G401 (cell line): ENCODE measurements around the gene PTPN1. TPM values are rescaled to one million over a fixed set of nuclear protein-coding genes. Genes with fewer than 3 reads are reported as not detected.
A peak's percentile ranks its signal among the peaks of the same experiment; 100 is the strongest.

Experiments used
- DNase-seq: peaks from one replicate; pipeline ENCODE4 v3.0.0-alpha.2; 2015; ENCODE audit warnings: low spot score
- in situ Hi-C: cut with HindIII; loops from 2 replicates; pipeline ENCODE4 v1.10.0; 2016; ENCODE audit warnings: low sequenced_read_pairs, mixed read lengths
- total RNA-seq: library from RNA; depleted of rRNA; stranded (reverse); fragments of >200 nt; shearing (Covaris generic); gene quantifications from 2 replicates; pipeline ENCODE4 v1.2.3, GENCODE V29; 2014

The PTPN1 gene
- total RNA-seq, 1 experiment from 2014 or later = 46.5 TPM

DNA sequence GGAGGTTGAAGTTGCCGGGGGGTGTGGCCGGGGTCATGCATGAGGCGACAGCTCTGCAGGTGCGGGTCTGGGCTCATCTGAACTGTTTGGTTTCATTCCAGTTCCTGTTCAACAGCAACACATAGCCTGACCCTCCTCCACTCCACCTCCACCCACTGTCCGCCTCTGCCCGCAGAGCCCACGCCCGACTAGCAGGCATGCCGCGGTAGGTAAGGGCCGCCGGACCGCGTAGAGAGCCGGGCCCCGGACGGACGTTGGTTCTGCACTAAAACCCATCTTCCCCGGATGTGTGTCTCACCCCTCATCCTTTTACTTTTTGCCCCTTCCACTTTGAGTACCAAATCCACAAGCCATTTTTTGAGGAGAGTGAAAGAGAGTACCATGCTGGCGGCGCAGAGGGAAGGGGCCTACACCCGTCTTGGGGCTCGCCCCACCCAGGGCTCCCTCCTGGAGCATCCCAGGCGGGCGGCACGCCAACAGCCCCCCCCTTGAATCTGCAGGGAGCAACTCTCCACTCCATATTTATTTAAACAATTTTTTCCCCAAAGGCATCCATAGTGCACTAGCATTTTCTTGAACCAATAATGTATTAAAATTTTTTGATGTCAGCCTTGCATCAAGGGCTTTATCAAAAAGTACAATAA lies 72.5 kb downstream of the PTPN1 start:
- DNase-seq = no peak
- in situ Hi-C loops = no loop called here

DNA sequence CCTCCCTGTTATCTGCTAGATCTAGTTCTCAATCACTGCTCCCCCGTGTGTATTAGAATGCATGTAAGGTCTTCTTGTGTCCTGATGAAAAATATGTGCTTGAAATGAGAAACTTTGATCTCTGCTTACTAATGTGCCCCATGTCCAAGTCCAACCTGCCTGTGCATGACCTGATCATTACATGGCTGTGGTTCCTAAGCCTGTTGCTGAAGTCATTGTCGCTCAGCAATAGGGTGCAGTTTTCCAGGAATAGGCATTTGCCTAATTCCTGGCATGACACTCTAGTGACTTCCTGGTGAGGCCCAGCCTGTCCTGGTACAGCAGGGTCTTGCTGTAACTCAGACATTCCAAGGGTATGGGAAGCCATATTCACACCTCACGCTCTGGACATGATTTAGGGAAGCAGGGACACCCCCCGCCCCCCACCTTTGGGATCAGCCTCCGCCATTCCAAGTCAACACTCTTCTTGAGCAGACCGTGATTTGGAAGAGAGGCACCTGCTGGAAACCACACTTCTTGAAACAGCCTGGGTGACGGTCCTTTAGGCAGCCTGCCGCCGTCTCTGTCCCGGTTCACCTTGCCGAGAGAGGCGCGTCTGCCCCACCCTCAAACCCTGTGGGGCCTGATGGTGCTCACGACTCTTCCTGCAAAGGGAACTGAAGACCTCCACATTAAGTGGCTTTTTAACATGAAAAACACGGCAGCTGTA lies 73.4 kb downstream of the PTPN1 start:
- in situ Hi-C loops = no loop called here
- no peak for DNase-seq

DNA sequence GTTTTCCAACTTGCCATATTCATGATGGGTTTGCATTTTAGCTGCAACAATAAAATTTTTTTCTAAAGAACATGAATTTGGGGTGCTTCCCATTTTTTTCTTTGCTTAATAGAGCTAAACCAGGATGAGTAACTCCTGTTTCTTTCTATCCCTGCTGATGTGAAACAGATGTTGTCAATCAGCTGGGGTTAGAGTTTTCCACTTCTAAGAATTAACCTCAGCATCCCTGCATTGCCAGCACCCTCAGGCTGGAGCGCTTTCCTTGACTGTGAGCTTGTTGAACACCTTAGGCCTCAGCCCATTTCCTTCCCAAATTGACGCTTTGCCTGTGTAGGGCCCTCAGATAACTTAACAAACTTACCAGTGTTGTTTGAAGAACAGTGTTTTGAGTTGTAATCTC lies 74.5 kb downstream of the PTPN1 start:
- in situ Hi-C loops = no loop called here
- no peak for DNase-seq

DNA sequence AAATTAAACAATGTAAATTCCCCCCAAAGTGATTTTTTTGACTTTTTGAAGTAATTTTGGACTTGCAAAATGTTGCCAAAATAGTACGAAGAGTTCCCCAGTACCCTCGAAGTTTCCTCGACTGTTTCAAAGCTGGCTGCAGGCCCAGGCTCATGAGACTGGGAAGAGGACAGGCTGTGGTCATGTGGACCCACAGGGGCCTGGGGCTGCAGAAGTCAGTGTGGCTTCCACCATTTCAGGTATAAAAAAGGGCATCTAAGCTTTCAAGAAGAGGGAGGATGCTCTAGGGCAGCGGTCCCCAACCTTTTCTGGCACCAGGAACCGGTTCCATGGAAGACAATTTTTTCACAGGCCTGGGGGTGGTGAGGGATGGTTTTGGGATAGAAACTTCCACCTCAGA lies 75.0 kb downstream of the PTPN1 start:
- in situ Hi-C loops = no loop called here
- DNase-seq = no peak

DNA sequence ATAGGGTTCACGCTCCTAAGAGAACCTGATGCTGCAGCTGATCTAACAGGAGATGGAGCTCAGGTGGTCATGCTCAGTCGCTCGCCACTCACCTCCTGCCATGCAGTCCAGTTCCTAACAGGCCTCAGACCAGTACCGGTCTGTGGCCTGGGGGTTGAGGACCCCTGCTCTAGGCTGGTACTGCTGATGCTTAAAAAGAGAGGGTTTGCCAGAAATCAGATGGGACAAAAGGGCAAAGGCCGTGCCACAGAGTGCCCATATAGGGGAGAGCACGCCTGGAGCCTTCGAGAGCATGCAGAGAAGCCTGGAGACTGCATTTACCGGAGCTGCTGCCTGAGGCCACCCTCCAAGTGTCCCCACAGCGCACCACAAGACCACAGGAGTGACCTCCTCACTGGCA lies 75.5 kb downstream of the PTPN1 start:
- in situ Hi-C loops = no loop called here

DNA sequence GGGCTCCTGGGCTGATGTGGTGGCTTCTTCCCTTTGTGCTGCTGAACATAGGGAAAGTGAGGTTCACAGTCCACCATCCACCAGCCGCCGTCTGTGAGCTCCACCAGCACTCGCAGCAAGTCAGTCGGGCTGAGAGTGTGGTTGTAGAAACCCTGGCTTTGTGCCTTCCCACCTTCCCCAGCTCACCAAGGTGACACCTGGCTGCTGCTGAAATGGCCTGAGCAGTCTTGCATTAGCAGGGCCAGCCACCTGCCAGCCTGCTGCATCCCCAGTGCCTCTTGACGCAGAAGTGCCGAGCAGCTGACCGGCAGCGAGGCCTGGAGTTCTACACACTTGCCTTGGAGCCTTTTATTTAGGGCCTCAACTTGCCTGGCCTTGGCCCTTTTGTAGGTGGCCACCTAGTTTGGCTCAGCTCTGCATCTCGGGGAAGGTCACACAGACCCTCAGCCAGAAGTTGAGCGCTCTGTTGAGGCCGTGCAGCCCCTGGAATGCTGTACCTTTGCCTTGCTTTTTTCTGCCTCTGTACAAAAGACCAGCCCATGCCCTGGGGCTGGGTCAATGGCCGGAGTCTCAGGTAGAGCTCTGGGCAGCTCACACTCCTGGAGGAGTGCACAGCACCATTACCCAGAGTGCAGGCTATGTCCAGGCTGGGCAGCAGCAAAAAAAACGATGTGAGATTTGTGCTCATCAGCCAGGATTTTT lies 76.5 kb downstream of the PTPN1 start:
- in situ Hi-C loops = no loop called here

More for the DNA sequence above, 75.5 kb downstream of the PTPN1 start:
- DNase-seq = no peak

DNA sequence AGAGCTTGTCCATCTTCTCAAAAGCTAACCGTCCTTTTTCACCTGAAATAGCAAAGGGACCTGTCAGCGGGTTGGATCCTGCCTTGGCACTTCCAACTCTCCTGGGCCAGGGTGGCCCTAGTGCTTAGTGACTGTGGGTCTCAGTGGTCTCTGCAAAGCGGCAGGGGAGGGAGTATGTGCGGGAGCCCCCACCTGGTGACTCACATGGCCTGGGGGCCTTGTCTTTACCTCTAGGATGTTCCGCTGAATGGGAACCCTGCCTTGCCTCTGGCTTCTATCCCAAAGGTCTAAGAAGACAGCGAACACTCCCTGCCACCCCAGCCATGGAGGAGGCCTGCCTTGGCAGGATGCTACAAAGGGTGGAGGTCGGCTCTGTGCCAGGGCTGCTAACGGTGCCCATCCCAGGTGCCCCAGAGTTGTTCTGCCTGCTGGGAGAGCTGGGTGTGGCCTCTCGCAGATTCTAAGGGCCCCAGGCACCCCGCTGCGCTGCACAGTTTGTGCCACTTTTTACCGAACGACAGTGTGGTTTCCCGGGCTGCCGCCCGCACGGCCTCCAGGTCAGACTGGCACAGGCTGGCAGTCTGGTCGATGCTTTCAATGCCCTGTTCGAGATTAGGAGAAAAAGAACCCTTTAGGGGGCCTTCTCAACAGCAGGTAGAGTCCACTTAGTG lies 77.2 kb downstream of the PTPN1 start:
- peak; percentile 9 for DNase-seq
- in situ Hi-C loops = no loop called here

More for the DNA sequence above, 76.5 kb downstream of the PTPN1 start:
- peak; percentile 29 for DNase-seq

DNA sequence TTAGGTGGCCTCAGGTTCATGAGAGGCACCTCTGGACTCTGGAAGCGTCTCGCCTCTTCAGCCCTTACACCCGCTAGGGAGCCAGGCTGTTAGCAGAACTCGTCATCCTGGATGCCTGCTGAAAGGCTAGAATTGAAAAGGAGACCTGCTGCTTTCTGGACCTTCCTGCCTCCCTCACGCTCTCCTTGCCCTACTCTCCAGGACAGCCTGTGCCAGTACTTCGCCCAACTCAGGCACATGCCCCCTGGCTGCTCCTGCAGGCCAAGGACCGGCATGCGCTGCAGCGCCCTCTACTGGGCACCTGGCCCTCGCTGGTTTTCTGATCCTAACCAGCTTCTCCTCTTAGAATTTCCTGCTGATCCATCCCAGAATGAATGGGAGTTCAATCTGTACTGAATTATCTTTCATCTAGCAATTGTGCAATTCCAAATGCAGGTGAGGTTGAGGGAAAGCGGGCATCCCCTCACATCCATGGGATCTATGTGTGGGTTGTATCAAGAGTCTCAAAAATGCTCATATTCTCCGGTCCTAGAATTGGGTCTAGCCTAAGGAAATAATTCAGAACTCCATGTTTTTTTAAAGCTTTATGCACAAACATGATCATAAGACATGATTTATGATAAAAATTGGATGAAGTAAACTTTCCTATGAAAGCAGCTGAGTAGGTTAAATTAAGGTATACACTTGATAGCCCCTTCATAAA lies 78.0 kb downstream of the PTPN1 start:
- in situ Hi-C loops = no loop called here
- peak; percentile 84 for DNase-seq

DNA sequence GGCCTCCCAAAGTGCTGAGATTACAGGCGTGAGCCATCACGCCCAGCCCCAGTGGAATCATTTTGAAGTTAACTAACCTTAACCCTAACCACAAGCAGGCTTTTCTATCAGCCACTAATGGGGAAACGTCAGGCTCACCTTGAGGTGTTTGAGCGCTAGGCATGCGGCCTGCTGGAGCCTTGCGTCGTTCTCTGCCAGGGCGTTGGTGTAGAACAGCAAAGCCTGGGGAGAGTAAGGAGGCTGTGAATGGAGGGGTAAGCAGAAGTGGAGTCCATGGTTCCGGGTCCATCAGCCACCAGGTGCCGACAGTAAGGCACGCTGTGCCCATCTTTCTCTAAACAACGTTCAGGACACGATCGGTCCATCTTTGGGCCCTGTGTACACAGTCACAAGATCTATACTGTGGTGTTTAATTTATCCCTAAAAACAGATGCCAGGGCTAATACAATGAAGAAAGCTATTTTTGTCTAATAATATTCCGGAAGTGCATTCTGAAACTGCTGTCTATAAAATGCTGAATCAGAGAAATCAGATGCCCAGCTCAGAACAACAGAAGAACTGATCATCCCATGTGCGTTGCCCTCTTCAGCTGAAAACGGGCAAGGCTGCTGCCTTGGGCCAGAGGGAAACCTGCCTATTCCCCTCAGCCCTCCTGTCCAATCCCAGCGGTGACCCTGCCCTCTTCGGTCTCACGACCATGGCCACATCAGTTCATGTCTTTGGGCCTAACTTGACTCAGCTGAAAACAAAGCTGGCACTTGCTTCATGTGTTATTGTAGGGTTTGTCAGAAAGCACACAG lies 79.6 kb downstream of the PTPN1 start:
- no peak for DNase-seq
- in situ Hi-C loops = no loop called here

DNA sequence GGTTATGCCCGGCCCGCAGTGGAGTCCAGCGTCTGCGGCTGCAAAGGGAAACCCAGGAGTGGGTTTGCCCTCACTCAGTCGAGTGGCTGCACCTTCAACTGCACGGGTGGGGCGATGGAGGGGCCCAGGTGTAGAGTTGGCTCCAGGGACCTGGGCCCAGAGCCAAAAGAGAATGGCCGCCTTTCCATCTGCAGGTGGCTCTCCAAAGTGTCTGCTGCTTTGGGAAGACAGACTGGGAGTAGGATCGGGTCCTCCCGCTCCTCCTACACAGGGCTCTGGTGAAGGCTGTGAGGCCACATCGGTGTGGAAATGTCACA lies 80.1 kb downstream of the PTPN1 start:
- in situ Hi-C loops = no loop called here
- no peak for DNase-seq

DNA sequence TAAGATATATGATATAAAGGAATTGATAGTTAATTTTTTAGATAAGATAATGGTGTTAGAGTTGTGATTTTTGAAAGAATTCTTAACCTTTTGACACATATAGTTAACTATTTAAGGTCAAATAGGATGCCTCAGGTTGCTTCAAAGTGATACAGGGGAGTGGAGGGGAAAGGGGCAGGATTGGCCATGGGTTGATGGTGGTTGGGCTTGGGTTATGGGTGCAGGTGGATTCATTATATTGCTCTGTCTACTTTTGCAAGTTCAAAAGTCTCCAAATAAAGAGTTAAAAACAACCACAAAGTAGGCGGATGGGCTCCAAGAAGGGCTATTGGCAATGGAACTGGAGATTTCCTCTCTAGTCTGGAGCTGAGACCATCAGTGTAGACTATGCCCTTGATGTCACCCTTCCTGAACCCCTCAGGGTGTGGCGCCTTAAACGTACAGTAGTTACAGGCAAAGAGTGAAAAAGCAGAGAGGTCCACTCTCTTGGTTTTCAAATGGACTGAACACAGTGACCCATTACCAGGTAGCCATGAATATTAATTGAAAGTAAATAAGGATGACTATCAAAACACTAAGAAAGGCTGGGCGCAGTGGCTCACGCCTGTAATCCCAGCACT lies 81.2 kb downstream of the PTPN1 start:
- in situ Hi-C loops = no loop called here
- no peak for DNase-seq

DNA sequence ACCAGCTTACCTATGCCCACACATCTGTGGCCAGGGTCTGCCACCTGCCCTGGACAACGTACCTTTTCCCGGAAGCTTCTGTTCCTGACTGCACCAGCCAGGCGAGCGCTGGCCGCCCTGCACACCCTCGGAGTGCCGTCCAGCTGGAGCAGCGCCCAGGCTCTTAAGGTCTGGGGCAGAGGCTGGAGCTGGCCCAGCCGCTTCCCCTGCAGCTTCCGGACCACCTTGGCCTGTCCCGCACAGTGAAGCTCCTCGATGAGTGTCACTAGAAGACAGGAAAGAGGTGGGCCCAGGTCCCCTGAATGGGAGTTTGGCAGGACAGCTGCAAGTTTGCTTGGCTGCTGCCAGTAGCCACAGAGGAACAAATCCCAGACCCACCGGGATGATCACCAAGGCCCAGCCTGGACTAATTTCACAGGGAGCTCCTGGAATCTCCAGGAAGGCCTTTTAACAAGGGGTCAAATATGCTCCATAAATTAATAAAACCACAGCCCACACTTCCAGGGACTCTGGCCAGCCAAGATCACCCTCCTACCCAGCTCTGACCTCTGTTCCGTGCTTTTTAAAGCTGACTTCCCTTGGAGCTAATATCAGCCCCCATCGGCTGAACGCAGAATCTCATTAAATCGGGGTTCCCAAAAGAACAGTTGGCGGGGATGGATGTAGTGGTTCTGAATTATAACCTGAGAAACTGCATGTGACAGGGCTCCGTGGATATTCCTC lies 82.3 kb downstream of the PTPN1 start:
- in situ Hi-C loops = no loop called here
- peak; percentile 14 for DNase-seq

DNA sequence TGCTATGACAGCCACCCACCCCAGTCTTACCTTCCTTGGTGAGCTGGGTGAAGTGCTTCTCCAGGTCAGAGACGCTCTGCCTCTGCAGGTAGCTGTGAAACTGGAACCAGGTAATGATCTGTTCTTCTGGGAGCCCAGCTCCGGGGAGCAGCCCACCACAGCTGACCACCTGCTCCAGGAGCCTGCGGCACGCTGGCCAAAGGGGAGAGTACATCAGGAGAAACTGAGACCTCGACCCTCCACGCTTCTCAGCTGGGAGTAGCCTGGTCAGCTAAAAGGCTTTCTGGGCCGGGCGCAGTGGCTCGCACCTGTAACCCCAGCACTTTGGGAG lies 82.8 kb downstream of the PTPN1 start:
- in situ Hi-C loops = no loop called here
- DNase-seq = no peak

DNA sequence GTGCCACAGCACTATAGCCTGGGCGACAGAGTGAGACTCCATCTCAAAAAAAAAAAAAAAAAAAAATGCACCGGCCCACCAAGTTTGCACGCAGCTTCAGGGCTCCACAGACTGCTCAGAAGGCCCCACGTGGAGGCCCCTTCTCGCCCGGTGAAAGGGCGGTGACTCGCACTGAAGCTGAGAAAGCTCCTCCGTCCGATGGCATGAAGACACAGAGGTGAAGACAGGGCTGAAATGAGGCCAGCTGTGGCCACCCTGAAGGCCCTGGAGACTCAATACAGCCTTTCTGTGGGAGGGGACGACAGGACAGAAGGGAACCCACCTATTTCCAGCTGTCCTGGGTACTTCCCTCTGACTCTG lies 84.0 kb downstream of the PTPN1 start:
- DNase-seq = no peak
- in situ Hi-C loops = no loop called here

DNA sequence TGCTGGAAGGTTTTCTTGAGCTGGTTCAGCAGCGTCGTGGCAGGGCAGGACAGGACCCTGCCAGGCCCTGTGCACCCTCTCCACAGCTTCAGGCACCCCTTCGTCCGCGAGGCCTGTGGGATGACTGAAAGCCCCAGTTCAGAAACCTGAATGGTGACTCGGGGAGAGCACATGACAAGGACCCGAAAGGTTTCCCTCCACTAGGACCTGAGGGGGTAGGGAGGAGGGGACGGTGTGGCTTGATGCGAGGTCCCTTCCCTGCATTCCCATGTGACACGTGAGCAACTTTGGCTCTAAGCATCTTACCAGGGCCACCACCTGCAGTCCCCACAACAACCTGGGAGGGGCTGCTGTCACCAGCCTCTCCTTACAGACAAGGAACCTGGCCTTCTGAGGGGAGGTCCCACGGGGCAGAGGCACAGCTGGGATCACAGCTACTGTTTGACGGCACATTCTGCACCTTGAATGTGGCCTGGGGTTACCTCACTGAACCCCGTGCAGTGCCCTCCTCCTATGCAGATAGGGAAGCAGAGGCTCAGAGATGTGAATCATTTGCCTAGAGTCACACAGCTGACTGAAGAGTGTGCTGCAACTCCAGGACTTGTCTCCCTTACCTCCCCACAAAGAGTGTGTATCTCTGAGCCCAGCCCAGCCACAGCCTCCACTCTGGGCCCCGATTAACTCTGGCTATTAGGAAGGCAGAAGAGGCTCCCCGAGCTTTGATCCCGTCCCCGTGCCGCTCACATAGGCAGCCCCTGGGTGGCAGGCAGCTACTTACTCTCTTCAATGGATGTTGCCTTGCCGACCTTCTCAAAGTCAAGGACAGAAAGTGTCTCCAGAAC lies 84.6 kb downstream of the PTPN1 start:
- in situ Hi-C loops = no loop called here
- no peak for DNase-seq

DNA sequence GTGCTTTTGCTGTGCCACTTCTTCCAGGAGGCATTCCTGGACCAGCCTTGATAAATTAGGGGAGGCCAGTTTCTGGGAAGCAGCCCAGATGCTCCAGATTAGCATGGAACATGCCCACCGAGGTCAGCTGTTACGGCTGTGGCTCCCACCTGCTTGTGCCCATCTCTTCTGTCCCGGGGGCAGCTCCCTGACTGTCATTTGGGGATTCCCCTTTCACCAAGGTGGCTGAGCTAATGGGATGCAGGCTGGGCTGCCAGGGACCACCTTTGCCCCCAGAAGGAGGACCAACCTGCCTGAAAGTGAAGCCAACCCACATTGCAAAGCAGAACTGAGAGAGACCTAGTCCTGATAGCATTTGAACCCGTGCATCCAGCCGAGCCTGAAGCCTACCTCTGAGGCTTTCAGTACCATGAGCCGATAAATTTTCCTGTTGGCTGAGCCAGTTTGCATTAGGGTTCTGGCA lies 85.3 kb downstream of the PTPN1 start:
- no peak for DNase-seq

More for the DNA sequence above, 85.3 kb downstream of the PTPN1 start:
- in situ Hi-C loops = no loop called here
